Natural killer cell (primary cell): ENCODE data around the gene SYT2. TPM values are rescaled to one million over a fixed set of nuclear protein-coding genes. Genes with fewer than 3 reads are reported as not detected.
"Not testable (repeated sequence)": the region's sequence is repeated elsewhere in the genome, so short reads cannot be mapped to it uniquely, and the experiment has no call there.

Experiments
- ATAC-seq, 3 donors: fragments of 150-1000 bp in 2 of 3; fragments of 200-7000 bp in 1 of 3; cut with Tn5 transposase; 1 replicate in 1 of 3; 2 replicates in 2 of 3; pipeline ENCODE4 v1.10.0; 2021; ENCODE audit warnings: mild to moderate bottlenecking in 2 of 3, moderate library complexity in 2 of 3
- DNase-seq, 2 donors: peaks; one replicate each; pipeline versions ENCODE4 v3.0.0 to v3.0.0-alpha.2; 2013 to 2021; ENCODE audit warnings: mixed read lengths in 1 of 2
- H3K27ac ChIP-seq: one replicate; pipeline ENCODE4 v1.5.1; 2013; ENCODE audit warnings: mild to moderate bottlenecking, low read length
- H3K27me3 ChIP-seq: one replicate; pipeline ENCODE4 v1.6.1; 2013; ENCODE audit warnings: low read length; ENCODE audit not compliant: control insufficient read depth, insufficient read depth
- H3K36me3 ChIP-seq: one replicate; pipeline ENCODE4 v1.6.1; 2013; ENCODE audit warnings: low read length; ENCODE audit not compliant: control insufficient read depth, insufficient read depth
- H3K4me1 ChIP-seq: one replicate; pipeline ENCODE4 v1.6.1; 2013; ENCODE audit warnings: low read length; ENCODE audit not compliant: control insufficient read depth, insufficient read depth
- H3K4me3 ChIP-seq: one replicate; pipeline ENCODE4 v1.5.1; 2013; ENCODE audit warnings: low read length
- H3K9me3 ChIP-seq: one replicate; pipeline ENCODE4 v1.6.1; 2013; ENCODE audit warnings: low read length; ENCODE audit not compliant: control insufficient read depth, insufficient read depth
- H3K27ac Mint-ChIP-seq, 2 donors: one replicate each; pipeline ENCODE4 v1.8.0; 2022; ENCODE audit warnings: mild to moderate bottlenecking in 2 of 2, mixed read lengths in 2 of 2, moderate library complexity in 1 of 2
- H3K27me3 Mint-ChIP-seq, 2 donors: one replicate each; pipeline ENCODE4 v1.8.0; 2022; ENCODE audit warnings: low read depth in 2 of 2, mixed read lengths in 2 of 2
- H3K36me3 Mint-ChIP-seq: one replicate; pipeline ENCODE4 v1.8.0; 2022; ENCODE audit warnings: mixed read lengths
- H3K4me1 Mint-ChIP-seq, 2 donors: one replicate each; pipeline ENCODE4 v1.8.0; 2022; ENCODE audit warnings: mixed read lengths in 2 of 2
- H3K4me3 Mint-ChIP-seq: one replicate; pipeline ENCODE4 v1.8.0; 2022; ENCODE audit warnings: mild to moderate bottlenecking, moderate library complexity, mixed read lengths
- H3K9me3 Mint-ChIP-seq, 2 donors: one replicate each; pipeline ENCODE4 v1.8.0; 2022; ENCODE audit warnings: mixed read lengths in 2 of 2
- CTCF ChIP-seq: fragments of 200-600 bp; IDR thresholded peaks from one replicate; pipeline ENCODE4 v1.8.0; 2022; ENCODE audit warnings: antibody characterized with exemption
- WGBS: methylation state at CpG from one replicate; pipeline ENCODE4 v1.1.7; 2013; ENCODE audit warnings: missing lambda C conversion rate; ENCODE audit not compliant: insufficient coverage; 5-methylcytosine and 5-hydroxymethylcytosine counted together
- intact Hi-C: fragments of 100-400 bp; cut with micrococcal nuclease; formaldehyde crosslinking; loops from one replicate; pipeline ENCODE4 v1.14.2; 2022
- total RNA-seq, 4 donors: library from RNA; stranded (reverse); fragments of 120-200 nt in 1 of 4; gene quantifications; one replicate each; pipeline versions ENCODE4 v1.2.3 to v1.2.4, GENCODE V29; 2013 to 2022

The SYT2 gene
- total RNA-seq, 3 donors from 2014 or later (not counting 1 experiment from before 2014, with no cell fraction given): not detected

GRCh38 chr1:202614363-202615207, 95.7 kb downstream of the SYT2 start:
- H3K4me3 ChIP-seq, intact Hi-C loops, H3K36me3 ChIP-seq, H3K27me3 ChIP-seq, DNase-seq, H3K27ac Mint-ChIP-seq, H3K36me3 Mint-ChIP-seq, H3K9me3 Mint-ChIP-seq, H3K9me3 ChIP-seq, H3K27ac ChIP-seq, ATAC-seq, H3K4me3 Mint-ChIP-seq: not testable (repeated sequence)
- peaks cover 29% of the 10 kb centered on the region for H3K4me1 ChIP-seq
- 95% methylated on average over 11 of the region's 11 CpGs for WGBS
- Mint-ChIP-seq H3K27me3 (peaks cover 18 to 27% of the 10 kb centered on the region in 2 donors), H3K4me1 (peaks cover 34 to 45% of the 10 kb centered on the region in 2 donors)

- no peak for ATAC-seq
- Mint-ChIP-seq H3K27ac (no peak overlapping the region), H3K9me3 (no peaks in the 10 kb centered on the region), H3K36me3 (no peaks in the 10 kb centered on the region), H3K4me1 (peaks cover 28 to 39% of the 10 kb centered on the region in 2 donors), H3K4me3 (no peak overlapping the region), H3K27me3 (peaks cover 13 to 17% of the 10 kb centered on the region in 2 donors)
- DNase-seq: no peak
- Histone ChIP-seq H3K27me3 (no peaks in the 10 kb centered on the region), H3K4me3 (no peak overlapping the region), H3K9me3 (no peaks in the 10 kb centered on the region), H3K27ac (no peak overlapping the region), H3K36me3 (no peaks in the 10 kb centered on the region), H3K4me1 (peaks cover 29% of the 10 kb centered on the region)
- TF ChIP-seq CTCF: no peak
- WGBS: 100% methylated on average over 3 of the region's 4 CpGs
- intact Hi-C loops: no loop called here
Measured at GRCh38 chr1:202613571-202613970, 96.7 kb downstream of the SYT2 start.

- intact Hi-C loops, ATAC-seq, H3K36me3 Mint-ChIP-seq: not testable (repeated sequence)
Measured at GRCh38 chr1:202612036-202612435, 98.2 kb downstream of the SYT2 start.

GRCh38 chr1:202605515-202605914, 104.7 kb downstream of the SYT2 start:
- intact Hi-C loops: no loop called here
- no peaks in the 10 kb centered on the region for H3K9me3 ChIP-seq
- H3K4me1 ChIP-seq: no peaks in the 10 kb centered on the region
- Mint-ChIP-seq H3K4me1 (no peaks in the 10 kb centered on the region), H3K27ac (no peak overlapping the region), H3K9me3 (no peaks in the 10 kb centered on the region), H3K27me3 (no peaks in the 10 kb centered on the region), H3K4me3 (no peak overlapping the region), H3K36me3 (no peaks in the 10 kb centered on the region)
- WGBS: 70% methylated on average over 4 of the region's 5 CpGs
- no peaks in the 10 kb centered on the region for H3K27me3 ChIP-seq
- no peaks in the 10 kb centered on the region for H3K36me3 ChIP-seq
- DNase-seq (no peak), ATAC-seq (no peak)
- no peak overlapping the region for H3K4me3 ChIP-seq
- H3K27ac ChIP-seq: no peak overlapping the region
- TF ChIP-seq CTCF: no peak

More at GRCh38 chr1:202612036-202612435, 98.2 kb downstream of the SYT2 start:
- peaks cover 25% of the 10 kb centered on the region for H3K4me1 ChIP-seq
- not testable (repeated sequence) for H3K9me3 Mint-ChIP-seq, H3K36me3 ChIP-seq, H3K27me3 ChIP-seq, H3K4me3 ChIP-seq, H3K4me3 Mint-ChIP-seq, DNase-seq, H3K9me3 ChIP-seq, H3K27ac Mint-ChIP-seq, H3K27ac ChIP-seq
- H3K27me3 Mint-ChIP-seq: peaks cover 12 to 14% of the 10 kb centered on the region in 2 donors
- no CpG with 5 or more reads among the region's 3 CpGs for WGBS
- peaks cover 21 to 28% of the 10 kb centered on the region in 2 donors for H3K4me1 Mint-ChIP-seq
